Mucosa of descending colon (tissue), 3 donors: ENCODE measurements around the gene NLRP1. TPM values are rescaled to one million over a fixed set of nuclear protein-coding genes. Genes with fewer than 3 reads are reported as not detected.

Experiments used
- ATAC-seq: fragments of 200-7000 bp; cut with Tn5 transposase; one replicate; pipeline ENCODE4 v1.9.1; 2020; ENCODE audit warnings: mild to moderate bottlenecking, moderate library complexity
- DNase-seq, 3 donors: peaks; one replicate each; pipeline ENCODE4 v3.0.0-alpha.2; 2020
- H3K36me3 ChIP-seq: fragments of 200-600 bp; one replicate; pipeline ENCODE4 v1.8.0; 2021; ENCODE audit warnings: low read depth, mild to moderate bottlenecking
- H3K4me1 ChIP-seq: fragments of 200-600 bp; one replicate; pipeline ENCODE4 v1.8.0; 2021; ENCODE audit warnings: low read depth, mild to moderate bottlenecking
- H3K4me3 ChIP-seq: fragments of 200-600 bp; one replicate; pipeline ENCODE4 v1.8.0; 2021; ENCODE audit warnings: mild to moderate bottlenecking
- H3K9me3 ChIP-seq: fragments of 200-600 bp; one replicate; pipeline ENCODE4 v1.8.0; 2021; ENCODE audit warnings: mild to moderate bottlenecking
- CTCF ChIP-seq: fragments of 200-600 bp; IDR thresholded peaks from one replicate; pipeline ENCODE4 v1.8.0; 2022; ENCODE audit warnings: antibody characterized with exemption, mild to moderate bottlenecking
- intact Hi-C, 2 donors: fragments of 100-400 bp; cut with DNase I in 1 of 2; cut with micrococcal nuclease in 1 of 2; formaldehyde crosslinking; loops; one replicate each; pipeline versions ENCODE4 v1.11.0 to v1.11.1; 2022; cut with DNase I, micrococcal nuclease
- total RNA-seq, 3 donors: library from RNA; stranded (reverse); fragmentation: NEBNext Ultra II Directional in 2 of 3; extraction: Animal tissue kit (Norgen Biotek cat#: 25700) in 2 of 3; gene quantifications; one replicate each; pipeline versions ENCODE4 v1.2.1 to v1.2.4, GENCODE V29; 2021 to 2023
- donor health status: DM: no; HTN: no; CAD: no; lungs with moderate emphysema.
- donor health status: DM: no; HTN: no; CAD: no.
- donor health status: DM: no; HTN: yes; CAD: no.

Gene NLRP1
- total RNA-seq, 3 donors from 2014 or later: 4.6 to 13.9 (median 8.0) TPM

DNA sequence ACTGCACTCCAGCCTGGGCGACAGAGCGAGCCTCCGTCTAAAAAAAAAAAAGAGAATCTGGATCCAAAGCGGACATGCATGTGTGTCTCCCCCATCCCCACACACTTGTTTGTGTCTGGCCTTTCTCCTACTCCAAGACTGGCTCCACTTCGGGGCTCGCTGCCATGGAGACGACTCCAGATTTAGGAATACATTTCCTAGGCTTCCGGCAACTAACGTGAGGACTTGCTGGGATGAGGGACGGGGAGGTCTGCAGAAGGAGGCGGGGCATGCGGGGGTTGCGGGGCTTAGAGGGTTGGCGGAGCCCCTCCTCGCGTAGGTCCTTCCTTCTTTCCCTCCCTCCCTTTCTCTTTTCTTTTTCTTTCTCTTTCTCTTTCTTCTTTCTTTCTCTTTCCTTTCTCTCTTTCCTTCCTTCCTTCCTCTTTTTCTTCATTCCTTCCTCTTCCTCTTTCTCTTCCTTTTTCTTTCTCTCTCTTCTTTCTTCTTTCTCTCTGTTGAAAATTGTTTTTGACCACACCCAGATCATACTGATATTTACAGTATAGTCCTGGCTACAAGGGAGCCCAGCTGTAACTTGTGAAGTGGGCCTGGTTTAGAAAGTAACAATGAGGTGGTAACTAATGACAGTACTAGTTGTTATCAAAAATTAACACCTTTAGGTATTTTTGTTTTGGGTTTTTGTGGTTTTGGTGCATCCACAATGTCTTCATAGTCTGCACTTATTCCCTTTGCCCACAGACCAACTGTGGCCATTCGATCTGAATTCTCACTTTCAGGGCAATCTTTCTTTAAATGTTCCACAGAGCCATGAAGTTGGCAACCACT, 72.7 kb downstream of the NLRP1 start:
- H3K4me3 ChIP-seq: no peak overlapping the region
- no peaks in the 10 kb centered on the region for H3K9me3 ChIP-seq
- no peak for TF ChIP-seq CTCF
- no peaks in the 10 kb centered on the region for H3K4me1 ChIP-seq
- DNase-seq (peak in 1 of 3 donors; percentile 25), ATAC-seq (no peak)
- no peaks in the 10 kb centered on the region for H3K36me3 ChIP-seq
- intact Hi-C loops: no loop called here

DNA sequence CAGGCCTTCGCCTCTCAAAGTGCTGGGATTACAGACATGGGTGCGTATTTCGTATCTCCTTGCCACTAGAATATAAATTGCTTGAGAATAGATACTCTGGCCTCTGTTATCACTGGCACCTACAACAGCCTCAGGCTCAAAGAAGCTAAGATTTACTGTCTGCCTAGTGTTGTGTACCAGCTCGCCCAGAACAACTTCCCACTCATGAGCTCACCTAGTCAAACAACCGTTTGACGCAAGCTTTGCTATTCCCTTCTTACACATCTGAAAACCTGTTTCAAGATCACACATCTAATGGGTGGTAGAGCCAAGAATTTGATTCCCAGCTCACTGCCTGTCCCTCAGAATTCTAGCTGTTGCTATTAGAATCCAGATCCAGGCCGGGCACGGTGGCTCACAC, 73.5 kb downstream of the NLRP1 start:
- no peak for ATAC-seq
- no peak for TF ChIP-seq CTCF
- no peak for DNase-seq
- intact Hi-C loops: no loop called here
- no peak overlapping the region for H3K4me3 ChIP-seq
- no peaks in the 10 kb centered on the region for H3K9me3 ChIP-seq
- H3K36me3 ChIP-seq: no peaks in the 10 kb centered on the region
- H3K4me1 ChIP-seq: no peaks in the 10 kb centered on the region

- DNase-seq (no peak), ATAC-seq (no peak)
- Histone ChIP-seq H3K9me3 (no peaks in the 10 kb centered on the region), H3K36me3 (no peaks in the 10 kb centered on the region), H3K4me3 (no peak overlapping the region), H3K4me1 (no peaks in the 10 kb centered on the region)
- TF ChIP-seq CTCF: no peak
- intact Hi-C loops: no loop called here
These were observed 74.8 kb downstream of the NLRP1 start for GRCh38 chr17:5509482-5509881.

DNA sequence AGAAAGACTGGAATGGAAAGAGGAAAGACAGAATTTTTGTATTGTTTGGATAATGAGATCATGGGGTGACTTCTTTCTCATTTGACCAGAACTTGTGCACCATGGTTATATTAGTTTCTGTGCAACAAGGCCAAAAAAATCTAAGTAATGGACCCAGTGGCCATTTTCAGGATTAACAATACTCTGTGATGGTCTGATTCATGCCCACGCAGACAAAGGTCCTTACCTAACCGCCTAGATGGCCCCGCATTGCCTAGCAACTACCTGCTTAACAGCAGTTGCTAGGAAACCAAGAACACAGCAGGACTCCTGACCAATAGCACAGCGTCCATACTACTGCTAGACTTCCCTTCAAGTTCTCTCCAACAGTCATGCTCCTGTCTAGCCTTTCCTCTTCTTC, 75.5 kb downstream of the NLRP1 start:
- Histone ChIP-seq H3K9me3 (no peaks in the 10 kb centered on the region), H3K4me1 (no peaks in the 10 kb centered on the region), H3K4me3 (no peak overlapping the region), H3K36me3 (no peaks in the 10 kb centered on the region)
- ATAC-seq (peak; percentile 28), DNase-seq (no peak)
- TF ChIP-seq CTCF: no peak
- intact Hi-C loops: no loop called here

DNA sequence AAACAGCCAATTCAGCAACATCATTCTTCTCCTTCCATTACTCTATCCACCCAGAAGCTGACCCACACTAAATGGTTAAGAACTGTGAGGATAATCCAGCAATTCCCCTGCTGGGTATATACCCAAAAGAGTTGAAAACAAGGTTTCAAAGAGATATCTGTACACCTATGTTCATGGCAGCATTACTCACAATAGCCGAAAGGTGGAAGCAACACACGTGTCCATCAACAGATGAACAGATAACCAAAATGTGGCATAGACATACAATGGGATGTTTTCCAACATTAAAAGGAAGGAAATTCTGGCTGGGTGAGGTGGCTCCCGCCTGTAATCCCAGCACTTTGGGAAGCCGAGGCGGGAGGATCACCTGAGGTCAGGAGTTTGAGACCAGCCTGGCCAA, 78.0 kb downstream of the NLRP1 start:
- intact Hi-C loops: no loop called here
- TF ChIP-seq CTCF: no peak
- DNase-seq (no peak), ATAC-seq (no peak)
- Histone ChIP-seq H3K4me1 (no peaks in the 10 kb centered on the region), H3K36me3 (no peaks in the 10 kb centered on the region), H3K9me3 (no peaks in the 10 kb centered on the region), H3K4me3 (no peak overlapping the region)
